Cardiac muscle cell (in vitro differentiated cells and primary cell): ENCODE data around the gene ACVR2A. TPM values are rescaled to one million over a fixed set of nuclear protein-coding genes. Genes with fewer than 3 reads are reported as not detected.

Experiments used
- DNase-seq, 2 donors: peaks; one replicate each; pipeline versions ENCODE4 v3.0.0 to v3.0.0-alpha.2; 2010 to 2017; ENCODE audit warnings: low read depth in 1 of 2, low spot score in 1 of 2
- H3K27ac ChIP-seq: fragments of 200-600 bp; sonication (generic); 2 replicates; pipeline ENCODE4 v1.5.1; 2016
- H3K27me3 ChIP-seq: fragments of 200-600 bp; sonication (generic); 2 replicates; pipeline ENCODE4 v1.6.0; 2016; ENCODE audit warnings: control low read depth
- H3K36me3 ChIP-seq: fragments of 200-600 bp; sonication (generic); 2 replicates; pipeline ENCODE4 v1.5.1; 2016; ENCODE audit warnings: control low read depth
- H3K4me1 ChIP-seq: fragments of 200-600 bp; sonication (generic); 2 replicates; pipeline ENCODE4 v1.8.1; 2017; ENCODE audit warnings: low read depth, mild to moderate bottlenecking, mixed run types
- H3K4me3 ChIP-seq: fragments of 200-600 bp; sonication (generic); 2 replicates; pipeline ENCODE4 v1.5.1; 2016; ENCODE audit warnings: mild to moderate bottlenecking
- H3K9me3 ChIP-seq: fragments of 200-600 bp; sonication (generic); 2 replicates; pipeline ENCODE4 v1.5.1; 2017; ENCODE audit warnings: low read depth, mild to moderate bottlenecking, control low read depth
- polyA plus RNA-seq: library from polyadenylated mRNA; unstranded; fragments of >200 nt; fragmentation: Nextera tagmentation; extraction: Ambion mirVana; gene quantifications from 2 replicates; pipeline ENCODE4 v1.2.1, GENCODE V29; 2016
- total RNA-seq: library from RNA; depleted of rRNA; stranded (reverse); fragments of >200 nt; gene quantifications from 2 replicates; pipeline ENCODE4 v1.2.3, GENCODE V29; 2016
- TF ChIP-seq, protein P1 (sequence below): IDR thresholded peaks from 2 replicates; pipeline ENCODE4 v1.5.1; 2012; ENCODE audit warnings: low read depth, mild to moderate bottlenecking, low read length

ACVR2A gene
- total and polyA plus RNA-seq, 2 experiments from 2014 or later, result 10.3 to 12.4 TPM

DNA sequence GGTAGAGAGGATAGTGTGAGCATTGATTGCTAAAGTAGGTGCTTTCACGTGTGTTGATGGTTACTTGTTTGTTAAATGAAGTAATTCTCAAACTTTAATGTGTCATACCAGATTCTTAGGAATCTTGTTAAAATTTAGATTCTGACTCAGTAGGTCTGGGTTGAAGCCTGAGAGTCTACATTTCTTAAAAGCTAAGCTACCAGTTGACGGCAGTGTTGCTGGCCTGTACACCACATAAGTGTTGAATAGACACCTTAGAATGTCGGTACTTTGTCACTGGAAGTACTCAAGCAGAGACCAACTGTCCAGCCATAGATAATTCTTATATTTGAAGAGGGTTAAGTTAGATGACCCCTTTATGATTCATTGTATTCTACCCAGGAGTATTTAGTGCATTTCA lies 79.8 kb downstream of the ACVR2A start:
- no peaks in the 10 kb centered on the region for H3K9me3 ChIP-seq
- no peaks in the 10 kb centered on the region for H3K4me1 ChIP-seq
- DNase-seq, result peak in 1 of 2 donors; percentile 25
- TF ChIP-seq, protein P1, sequence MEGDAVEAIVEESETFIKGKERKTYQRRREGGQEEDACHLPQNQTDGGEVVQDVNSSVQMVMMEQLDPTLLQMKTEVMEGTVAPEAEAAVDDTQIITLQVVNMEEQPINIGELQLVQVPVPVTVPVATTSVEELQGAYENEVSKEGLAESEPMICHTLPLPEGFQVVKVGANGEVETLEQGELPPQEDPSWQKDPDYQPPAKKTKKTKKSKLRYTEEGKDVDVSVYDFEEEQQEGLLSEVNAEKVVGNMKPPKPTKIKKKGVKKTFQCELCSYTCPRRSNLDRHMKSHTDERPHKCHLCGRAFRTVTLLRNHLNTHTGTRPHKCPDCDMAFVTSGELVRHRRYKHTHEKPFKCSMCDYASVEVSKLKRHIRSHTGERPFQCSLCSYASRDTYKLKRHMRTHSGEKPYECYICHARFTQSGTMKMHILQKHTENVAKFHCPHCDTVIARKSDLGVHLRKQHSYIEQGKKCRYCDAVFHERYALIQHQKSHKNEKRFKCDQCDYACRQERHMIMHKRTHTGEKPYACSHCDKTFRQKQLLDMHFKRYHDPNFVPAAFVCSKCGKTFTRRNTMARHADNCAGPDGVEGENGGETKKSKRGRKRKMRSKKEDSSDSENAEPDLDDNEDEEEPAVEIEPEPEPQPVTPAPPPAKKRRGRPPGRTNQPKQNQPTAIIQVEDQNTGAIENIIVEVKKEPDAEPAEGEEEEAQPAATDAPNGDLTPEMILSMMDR, result no peak
- no peaks in the 10 kb centered on the region for H3K27me3 ChIP-seq
- no peak overlapping the region for H3K27ac ChIP-seq
- H3K36me3 ChIP-seq, result peaks cover 11% of the 10 kb centered on the region
- no peak overlapping the region for H3K4me3 ChIP-seq

DNA sequence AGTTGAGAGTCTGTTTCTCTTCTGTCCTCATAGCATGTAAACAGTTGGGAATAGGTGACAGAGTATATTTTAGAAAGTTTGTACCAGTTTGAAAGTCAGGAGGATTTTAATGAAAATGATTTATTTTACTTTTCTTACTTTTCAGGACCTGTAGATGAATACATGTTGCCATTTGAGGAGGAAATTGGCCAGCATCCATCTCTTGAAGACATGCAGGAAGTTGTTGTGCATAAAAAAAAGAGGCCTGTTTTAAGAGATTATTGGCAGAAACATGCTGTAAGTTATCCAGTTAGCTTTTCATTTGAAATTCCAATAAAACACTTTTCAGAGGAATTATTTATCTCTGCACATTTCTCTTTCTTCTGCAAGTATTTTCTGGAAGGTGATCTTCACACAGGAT lies 81.1 kb downstream of the ACVR2A start:
- TF ChIP-seq, protein P1, result no peak
- no peaks in the 10 kb centered on the region for H3K27me3 ChIP-seq
- H3K4me3 ChIP-seq, result no peak overlapping the region
- no peaks in the 10 kb centered on the region for H3K9me3 ChIP-seq
- H3K36me3 ChIP-seq, result peaks cover 11% of the 10 kb centered on the region
- H3K27ac ChIP-seq, result no peak overlapping the region
- peak in 1 of 2 donors; percentile 76 for DNase-seq
- no peaks in the 10 kb centered on the region for H3K4me1 ChIP-seq

DNA sequence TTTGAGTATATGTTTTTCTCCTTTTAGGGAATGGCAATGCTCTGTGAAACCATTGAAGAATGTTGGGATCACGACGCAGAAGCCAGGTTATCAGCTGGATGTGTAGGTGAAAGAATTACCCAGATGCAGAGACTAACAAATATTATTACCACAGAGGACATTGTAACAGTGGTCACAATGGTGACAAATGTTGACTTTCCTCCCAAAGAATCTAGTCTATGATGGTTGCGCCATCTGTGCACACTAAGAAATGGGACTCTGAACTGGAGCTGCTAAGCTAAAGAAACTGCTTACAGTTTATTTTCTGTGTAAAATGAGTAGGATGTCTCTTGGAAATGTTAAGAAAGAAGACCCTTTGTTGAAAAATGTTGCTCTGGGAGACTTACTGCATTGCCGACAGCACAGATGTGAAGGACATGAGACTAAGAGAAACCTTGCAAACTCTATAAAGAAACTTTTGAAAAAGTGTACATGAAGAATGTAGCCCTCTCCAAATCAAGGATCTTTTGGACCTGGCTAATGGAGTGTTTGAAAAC lies 82.3 kb downstream of the ACVR2A start:
- TF ChIP-seq, protein P1, result no peak
- H3K27ac ChIP-seq, result no peak overlapping the region
- no peaks in the 10 kb centered on the region for H3K4me1 ChIP-seq
- no peaks in the 10 kb centered on the region for H3K9me3 ChIP-seq
- H3K4me3 ChIP-seq, result no peak overlapping the region
- peaks cover 10% of the 10 kb centered on the region for H3K36me3 ChIP-seq
- no peaks in the 10 kb centered on the region for H3K27me3 ChIP-seq
- DNase-seq, result no peak

DNA sequence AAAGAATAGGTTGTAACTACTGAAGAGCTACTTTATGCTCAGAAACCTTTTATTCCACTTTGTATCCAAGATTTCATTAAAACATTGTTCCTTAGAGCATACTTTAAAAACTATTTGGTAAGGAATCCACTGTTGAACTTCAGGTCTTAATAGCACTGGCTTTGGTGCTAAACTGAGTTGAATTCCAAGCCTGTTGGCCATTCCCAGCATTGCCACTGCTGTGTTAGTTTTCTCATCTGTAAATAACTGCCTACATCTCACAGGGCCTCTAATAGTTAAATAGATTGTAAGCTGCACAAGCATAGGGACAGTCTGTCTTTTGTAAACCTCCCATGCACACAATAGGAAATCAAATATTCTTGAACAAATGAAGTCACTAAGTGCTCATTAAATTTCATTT lies 89.1 kb downstream of the ACVR2A start:
- Histone ChIP-seq H3K9me3 (no peaks in the 10 kb centered on the region), H3K36me3 (peaks cover 34% of the 10 kb centered on the region), H3K4me1 (no peaks in the 10 kb centered on the region), H3K27me3 (no peaks in the 10 kb centered on the region), H3K27ac (no peak overlapping the region), H3K4me3 (no peak overlapping the region)
- DNase-seq, result no peak
- TF ChIP-seq, protein P1, result no peak

DNA sequence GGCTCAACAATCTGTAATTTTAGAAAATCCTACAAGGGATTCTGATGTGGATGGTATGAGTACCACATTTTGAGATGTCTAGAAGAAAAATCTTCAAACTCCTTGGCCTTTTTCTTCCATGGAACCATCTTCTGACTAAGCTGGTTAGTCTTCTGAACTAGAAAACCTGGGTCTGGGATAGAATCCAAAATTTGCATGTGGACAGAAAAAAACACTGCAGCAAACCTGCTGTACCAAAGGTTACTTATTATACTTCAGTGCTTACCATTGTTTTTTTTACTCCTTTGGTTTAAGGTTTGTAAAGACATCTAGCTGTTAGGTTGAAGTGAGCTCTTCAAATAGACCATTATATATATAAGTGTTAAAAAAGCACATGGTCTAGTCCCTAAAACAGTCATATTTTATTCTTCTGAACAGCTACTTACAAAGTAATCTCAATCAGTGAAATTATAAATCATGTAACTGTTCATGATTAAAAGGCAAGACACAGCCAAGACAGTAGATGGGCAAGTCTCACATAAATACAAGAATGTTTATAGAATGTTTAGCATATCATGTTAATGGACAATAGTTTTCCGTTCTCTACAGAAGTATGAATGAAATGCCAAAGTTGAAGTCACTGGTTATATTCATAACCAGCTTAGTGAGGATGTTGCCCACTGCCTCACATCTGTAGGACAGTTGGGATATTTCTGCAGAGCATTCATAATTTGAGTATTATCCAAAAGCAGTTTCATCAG lies 90.2 kb downstream of the ACVR2A start:
- H3K9me3 ChIP-seq, result no peaks in the 10 kb centered on the region
- peaks cover 34% of the 10 kb centered on the region for H3K36me3 ChIP-seq
- no peaks in the 10 kb centered on the region for H3K4me1 ChIP-seq
- H3K27ac ChIP-seq, result no peak overlapping the region
- DNase-seq, result no peak
- H3K27me3 ChIP-seq, result no peaks in the 10 kb centered on the region
- H3K4me3 ChIP-seq, result no peak overlapping the region
- TF ChIP-seq, protein P1, result no peak
